HG02623 (cell line): Measurements from ENCODE around the gene NOL4L.
"Not testable (repeated sequence)": the region's sequence is repeated elsewhere in the genome, so short reads cannot be mapped to it uniquely, and the experiment has no call there.

Source experiments
- ATAC-seq: cut with Tn5 transposase; IDR thresholded peaks from one replicate; pipeline ENCODE4 v1.9.1; 2021; ENCODE audit warnings: moderate library complexity; ENCODE audit not compliant: unreplicated experiment

Gene NOL4L

DNA sequence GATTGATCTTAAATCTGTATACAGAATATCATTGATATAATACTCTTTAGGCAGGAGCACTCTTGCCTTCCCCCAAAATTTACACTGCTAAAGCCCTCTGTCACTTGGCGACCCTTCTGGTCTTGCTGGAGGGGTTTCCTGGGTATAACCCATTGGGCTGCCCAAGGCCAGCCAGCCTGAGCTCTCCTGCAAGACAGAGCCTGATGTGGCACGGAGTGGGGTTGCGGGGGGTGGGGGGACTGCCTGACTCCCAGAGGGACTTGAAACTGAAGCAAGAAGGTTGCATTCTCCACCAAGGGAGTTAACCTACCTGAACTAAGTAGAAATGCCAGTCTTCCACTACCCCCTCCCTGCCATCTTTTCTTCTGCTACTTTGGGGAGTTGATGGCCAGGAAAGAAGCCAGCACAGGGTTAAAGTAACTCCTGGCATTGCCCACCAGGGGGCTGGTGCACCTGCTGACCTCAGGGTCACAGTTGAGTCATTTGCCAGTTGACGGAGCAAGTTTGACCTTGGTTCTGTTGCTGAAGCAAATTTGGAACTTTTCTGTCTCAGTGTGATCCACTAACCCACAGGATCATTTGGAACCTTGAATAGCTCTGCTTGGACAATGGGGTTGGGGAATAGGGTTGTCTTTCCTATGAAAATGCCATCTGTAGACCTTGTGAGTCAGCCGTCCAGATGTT lies 147.6 kb downstream of the NOL4L start:
- ATAC-seq: no peak

GRCh38 chr20:32436968-32437367 lies 148.2 kb downstream of the NOL4L start:
- no peak for ATAC-seq

- ATAC-seq: no peak
These were observed 148.8 kb downstream of the NOL4L start for GRCh38 chr20:32436142-32436861.

DNA sequence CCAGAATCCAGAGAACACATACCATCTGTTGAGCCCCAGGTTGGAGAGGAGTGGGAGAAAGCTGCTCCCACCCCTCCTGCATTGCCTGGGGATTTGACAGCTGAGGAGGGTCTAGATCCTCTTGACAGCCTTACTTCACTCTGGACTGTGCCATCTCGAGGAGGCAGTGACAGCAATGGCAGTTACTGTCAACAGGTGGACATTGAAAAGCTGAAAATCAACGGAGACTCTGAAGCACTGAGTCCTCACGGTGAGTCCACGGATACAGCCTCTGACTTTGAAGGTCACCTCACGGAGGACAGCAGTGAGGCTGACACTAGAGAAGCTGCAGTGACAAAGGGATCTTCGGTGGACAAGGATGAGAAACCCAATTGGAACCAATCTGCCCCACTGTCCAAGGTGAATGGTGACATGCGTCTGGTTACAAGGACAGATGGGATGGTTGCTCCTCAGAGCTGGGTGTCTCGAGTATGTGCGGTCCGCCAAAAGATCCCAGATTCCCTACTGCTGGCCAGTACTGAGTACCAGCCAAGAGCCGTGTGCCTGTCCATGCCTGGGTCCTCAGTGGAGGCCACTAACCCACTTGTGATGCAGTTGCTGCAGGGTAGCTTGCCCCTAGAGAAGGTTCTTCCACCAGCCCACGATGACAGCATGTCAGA lies 149.6 kb downstream of the NOL4L start:
- ATAC-seq: no peak

DNA sequence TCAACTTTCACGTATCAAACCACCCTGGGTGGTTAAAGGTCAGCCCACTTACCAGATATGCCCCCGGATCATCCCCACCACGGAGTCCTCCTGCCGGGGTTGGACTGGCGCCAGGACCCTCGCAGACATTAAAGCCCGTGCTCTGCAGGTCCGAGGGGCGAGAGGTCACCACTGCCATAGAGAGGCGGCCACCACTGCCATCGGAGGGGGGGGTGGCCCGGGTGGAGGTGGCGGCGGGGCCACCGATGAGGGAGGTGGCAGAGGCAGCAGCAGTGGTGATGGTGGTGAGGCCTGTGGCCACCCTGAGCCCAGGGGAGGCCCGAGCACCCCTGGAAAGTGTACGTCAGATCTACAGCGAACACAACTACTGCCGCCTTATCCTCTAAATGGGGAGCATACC lies 150.7 kb downstream of the NOL4L start:
- ATAC-seq: no peak

DNA sequence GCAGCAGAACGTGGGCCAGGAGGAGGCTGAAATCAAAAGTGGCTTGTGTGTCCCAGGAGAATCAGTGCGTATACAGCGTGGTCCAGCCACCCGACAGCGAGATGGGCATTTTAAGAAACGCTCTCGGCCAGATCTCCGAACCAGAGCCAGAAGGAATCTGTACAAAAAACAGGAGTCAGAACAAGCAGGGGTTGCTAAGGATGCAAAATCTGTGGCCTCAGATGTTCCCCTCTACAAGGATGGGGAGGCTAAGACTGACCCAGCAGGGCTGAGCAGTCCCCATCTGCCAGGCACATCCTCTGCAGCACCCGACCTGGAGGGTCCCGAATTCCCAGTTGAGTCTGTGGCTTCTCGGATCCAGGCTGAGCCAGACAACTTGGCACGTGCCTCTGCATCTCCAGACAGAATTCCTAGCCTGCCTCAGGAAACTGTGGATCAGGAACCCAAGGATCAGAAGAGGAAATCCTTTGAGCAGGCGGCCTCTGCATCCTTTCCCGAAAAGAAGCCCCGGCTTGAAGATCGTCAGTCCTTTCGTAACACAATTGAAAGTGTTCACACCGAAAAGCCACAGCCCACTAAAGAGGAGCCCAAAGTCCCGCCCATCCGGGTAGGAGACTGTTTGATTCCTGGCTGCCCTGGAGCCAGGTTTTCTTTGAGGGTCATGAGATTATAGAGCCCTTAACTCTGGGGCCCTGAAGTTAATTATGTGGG lies 151.7 kb downstream of the NOL4L start:
- no peak for ATAC-seq

GRCh38 chr20:32432277-32432676 lies 152.9 kb downstream of the NOL4L start:
- no peak for ATAC-seq

- ATAC-seq: no peak
These were observed 153.7 kb downstream of the NOL4L start for GRCh38 chr20:32431457-32431856.

DNA sequence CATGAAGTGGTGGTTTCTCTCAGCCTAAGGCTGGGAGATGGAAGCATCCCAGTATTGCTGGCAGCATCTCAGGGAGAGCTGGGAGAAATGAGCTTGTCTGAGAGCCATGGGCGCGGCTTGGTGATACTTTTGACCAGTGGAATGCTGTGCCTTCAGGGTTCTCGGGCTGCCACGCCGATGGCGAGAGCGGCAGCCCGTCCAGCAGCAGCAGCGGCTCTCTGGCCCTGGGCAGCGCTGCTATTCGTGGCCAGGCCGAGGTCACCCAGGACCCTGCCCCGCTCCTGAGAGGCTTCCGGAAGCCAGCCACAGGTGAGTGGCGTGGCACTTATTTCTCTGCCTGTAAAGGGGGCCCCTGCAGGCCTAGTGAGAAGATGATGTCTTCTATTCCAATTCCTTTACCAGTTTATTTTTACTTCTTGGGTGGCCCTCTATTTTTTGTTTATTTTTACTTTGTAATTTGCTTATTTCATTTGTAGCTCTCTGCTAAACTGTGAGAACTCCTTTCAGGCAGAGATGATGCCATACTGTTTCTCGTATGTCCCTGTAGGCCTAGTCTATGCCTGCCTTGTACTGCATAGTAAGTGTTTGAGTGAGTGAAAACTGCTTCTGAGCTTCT lies 155.3 kb downstream of the NOL4L start:
- ATAC-seq: no peak

DNA sequence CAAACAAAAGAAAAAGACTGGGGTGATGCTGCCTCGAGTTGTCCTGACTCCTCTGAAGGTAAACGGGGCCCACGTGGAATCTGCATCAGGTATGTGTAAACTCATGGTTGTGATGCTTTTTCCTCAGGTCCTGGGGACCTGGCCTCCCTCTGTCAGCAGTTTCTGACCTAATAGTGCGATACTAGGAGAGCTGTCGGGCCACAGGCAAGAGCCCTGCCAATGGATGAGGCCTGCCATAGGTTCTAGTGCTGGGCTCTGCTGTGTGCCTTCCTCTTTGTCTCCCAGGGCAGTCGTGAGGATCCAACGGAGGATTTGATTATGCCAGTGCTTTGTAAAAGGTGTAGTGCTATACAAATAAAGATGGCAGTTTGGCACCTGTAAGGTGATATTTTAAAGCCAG lies 155.8 kb downstream of the NOL4L start:
- ATAC-seq: no peak

- no peak for ATAC-seq
These were observed 157.1 kb downstream of the NOL4L start for GRCh38 chr20:32427996-32428395.

- no peak for ATAC-seq
These were observed 163.8 kb downstream of the NOL4L start for GRCh38 chr20:32421290-32421689.

DNA sequence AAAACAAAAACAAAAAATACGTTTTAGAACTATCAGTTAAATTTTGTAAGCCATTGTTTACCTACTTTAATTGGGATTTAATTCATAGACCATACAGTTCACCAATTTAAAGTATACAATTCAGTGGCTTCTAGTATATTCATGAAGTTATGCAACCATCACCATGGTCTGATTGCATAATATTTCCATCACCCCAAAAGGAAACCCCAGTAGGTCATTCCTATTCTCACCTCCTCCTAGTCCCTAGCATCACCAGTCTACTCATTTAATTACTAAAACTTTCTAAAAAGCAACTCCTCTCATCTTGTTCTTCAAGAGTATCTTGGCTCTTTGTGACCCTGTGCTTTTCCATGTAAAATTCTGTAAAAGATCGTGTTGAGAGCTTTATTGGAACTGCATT lies 166.8 kb downstream of the NOL4L start:
- no peak for ATAC-seq

GRCh38 chr20:32416206-32416605 lies 168.9 kb downstream of the NOL4L start:
- ATAC-seq: no peak

- ATAC-seq: no peak
These were observed 169.6 kb downstream of the NOL4L start for GRCh38 chr20:32415494-32415893.

GRCh38 chr20:32411955-32412706 lies 173.0 kb downstream of the NOL4L start:
- no peak for ATAC-seq

- ATAC-seq: not testable (repeated sequence)
These were observed 177.9 kb downstream of the NOL4L start for GRCh38 chr20:32407131-32407750.

- ATAC-seq: no peak
These were observed 178.4 kb downstream of the NOL4L start for GRCh38 chr20:32406701-32407100.

DNA sequence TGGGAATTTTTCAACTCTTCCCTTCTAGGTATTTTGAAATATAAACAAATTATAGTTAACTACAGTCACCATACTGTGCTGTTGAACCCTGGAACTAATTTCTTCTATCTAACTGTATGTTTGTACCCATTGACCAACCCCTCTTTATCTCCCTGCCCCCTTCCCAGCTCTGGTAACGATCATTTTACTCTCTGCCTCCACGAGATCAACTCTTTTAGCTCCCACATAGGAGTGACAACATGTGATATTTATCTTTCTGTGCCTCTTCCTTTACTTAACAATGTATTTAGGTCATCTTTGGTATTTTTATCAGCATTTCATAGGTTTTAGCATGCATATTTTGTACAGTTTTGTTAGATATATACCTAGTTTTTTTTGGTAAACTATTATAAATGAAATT lies 181.1 kb downstream of the NOL4L start:
- ATAC-seq: no peak

DNA sequence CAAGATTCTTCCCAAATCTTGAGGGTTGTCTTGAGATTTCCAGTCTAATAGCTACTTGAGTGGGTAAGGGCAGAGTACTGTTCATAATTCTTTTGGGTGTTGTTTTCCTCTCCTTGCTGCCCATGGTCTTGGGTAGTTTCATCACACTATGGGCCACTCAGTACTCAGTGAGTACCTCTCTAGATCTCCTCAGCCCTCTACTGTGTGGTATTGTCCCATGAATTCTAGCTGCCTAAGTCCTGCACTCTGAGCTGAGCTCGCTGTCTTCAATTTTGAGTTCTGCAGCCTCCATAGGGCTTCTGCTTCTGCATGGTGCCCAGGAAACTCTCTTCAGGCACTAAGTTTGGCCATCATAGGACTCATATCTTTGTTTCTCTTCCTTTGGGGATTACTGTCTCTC lies 184.7 kb downstream of the NOL4L start:
- ATAC-seq: no peak
